ENCODE measurements around the gene TMEM106C. TPM values are rescaled to one million over a fixed set of nuclear protein-coding genes. Genes with fewer than 3 reads are reported as not detected.

Gene TMEM106C
- total RNA-seq, 1 donor from 2014 or later, result 30.0 TPM

DNA sequence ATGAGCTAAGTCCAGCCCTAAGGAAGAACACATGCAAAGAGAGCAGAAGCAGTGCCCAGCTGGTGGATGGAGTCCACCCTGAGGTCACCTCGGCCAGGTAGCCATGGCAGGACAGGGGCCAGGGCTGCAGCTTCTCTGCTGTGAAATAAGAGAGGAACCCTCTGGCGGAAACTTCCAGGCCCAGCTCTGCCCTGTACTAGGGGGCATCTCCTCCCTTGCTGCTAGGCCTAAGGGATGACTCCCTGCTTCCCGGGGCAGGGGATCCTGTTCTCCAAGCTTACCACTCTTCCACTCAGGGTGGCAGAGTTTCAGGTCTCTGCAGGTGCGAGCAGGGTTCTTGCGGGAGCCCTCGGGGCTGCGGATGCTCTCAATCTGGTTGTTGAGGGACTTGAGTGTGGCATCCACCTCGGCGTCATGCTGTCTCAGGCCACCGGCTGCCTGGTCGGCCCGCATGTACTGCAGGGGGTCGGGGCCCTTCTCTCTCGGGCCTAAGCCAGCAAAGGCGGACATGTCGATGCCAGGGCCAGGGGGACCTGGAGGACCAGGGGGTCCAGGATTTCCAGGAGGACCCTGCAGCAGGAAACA is 11.7 kb downstream of the TMEM106C start:
- no peak for TF ChIP-seq EZH2 (IDR thresholded peaks at IDR 0.05; ENCODE audit: insufficient read depth, low read length)
- TF ChIP-seq, protein P1, sequence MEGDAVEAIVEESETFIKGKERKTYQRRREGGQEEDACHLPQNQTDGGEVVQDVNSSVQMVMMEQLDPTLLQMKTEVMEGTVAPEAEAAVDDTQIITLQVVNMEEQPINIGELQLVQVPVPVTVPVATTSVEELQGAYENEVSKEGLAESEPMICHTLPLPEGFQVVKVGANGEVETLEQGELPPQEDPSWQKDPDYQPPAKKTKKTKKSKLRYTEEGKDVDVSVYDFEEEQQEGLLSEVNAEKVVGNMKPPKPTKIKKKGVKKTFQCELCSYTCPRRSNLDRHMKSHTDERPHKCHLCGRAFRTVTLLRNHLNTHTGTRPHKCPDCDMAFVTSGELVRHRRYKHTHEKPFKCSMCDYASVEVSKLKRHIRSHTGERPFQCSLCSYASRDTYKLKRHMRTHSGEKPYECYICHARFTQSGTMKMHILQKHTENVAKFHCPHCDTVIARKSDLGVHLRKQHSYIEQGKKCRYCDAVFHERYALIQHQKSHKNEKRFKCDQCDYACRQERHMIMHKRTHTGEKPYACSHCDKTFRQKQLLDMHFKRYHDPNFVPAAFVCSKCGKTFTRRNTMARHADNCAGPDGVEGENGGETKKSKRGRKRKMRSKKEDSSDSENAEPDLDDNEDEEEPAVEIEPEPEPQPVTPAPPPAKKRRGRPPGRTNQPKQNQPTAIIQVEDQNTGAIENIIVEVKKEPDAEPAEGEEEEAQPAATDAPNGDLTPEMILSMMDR (IDR thresholded peaks at IDR 0.05; ENCODE audit: insufficient read depth, low read depth, low read length), result no peak
- Histone ChIP-seq H3K27me3 (ENCODE audit: insufficient read depth, low read length) (no peaks in the 10 kb centered on the region), H3K9ac (ENCODE audit: low read length) (no peak overlapping the region), H2AFZ (ENCODE audit: low read depth, low read length) (no peak overlapping the region), H3K27ac (ENCODE audit: low read depth, low read length) (no peak overlapping the region), H3K36me3 (ENCODE audit: insufficient read depth, low read length) (no peaks in the 10 kb centered on the region), H4K20me1 (ENCODE audit: insufficient read depth, low read length) (no peaks in the 10 kb centered on the region), H3K4me1 (ENCODE audit: insufficient read depth, low read length) (no peaks in the 10 kb centered on the region), H3K79me2 (ENCODE audit: insufficient read depth, low read length) (no peaks in the 10 kb centered on the region), H3K4me2 (ENCODE audit: low read length) (no peak overlapping the region), H3K4me3 (ENCODE audit: insufficient read depth, low read depth, low read length) (no peak overlapping the region), H3K9me3 (ENCODE audit: insufficient read depth, low read depth, low read length) (no peaks in the 10 kb centered on the region)
- Mint-ChIP-seq H3K36me3 (ENCODE audit: low read depth, unreplicated experiment) (peaks cover 7% of the 10 kb centered on the region), H3K27me3 (ENCODE audit: low read depth, unreplicated experiment) (peaks cover 17% of the 10 kb centered on the region), H3K4me1 (ENCODE audit: low read depth, unreplicated experiment) (peaks cover under 1% of the 10 kb centered on the region), H3K9me3 (ENCODE audit: unreplicated experiment) (peaks cover 2% of the 10 kb centered on the region), H3K27ac (ENCODE audit: unreplicated experiment) (no peak overlapping the region), H3K4me3 (ENCODE audit: unreplicated experiment) (no peak overlapping the region)
- no peak for FAIRE-seq
- DNase-seq (ENCODE audit: low read depth), result no peak

DNA sequence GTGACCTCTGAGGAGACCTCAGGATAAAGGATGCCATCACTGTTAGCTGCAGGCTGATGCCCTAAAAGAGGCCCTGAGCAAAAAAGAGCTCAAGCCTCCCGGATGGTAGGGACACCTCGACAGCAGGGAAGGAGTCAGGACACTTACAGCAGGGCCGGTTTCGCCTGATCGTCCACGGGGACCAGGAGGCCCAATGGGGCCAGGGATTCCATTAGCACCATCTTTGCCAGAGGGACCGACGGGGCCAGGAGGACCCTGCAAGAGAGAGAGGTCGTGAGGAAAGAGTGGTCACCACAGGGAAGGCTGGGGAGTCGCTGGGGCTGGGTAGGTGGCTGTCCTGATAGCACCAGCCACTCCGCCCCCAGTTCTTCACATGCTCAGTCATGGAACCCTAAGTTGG is 12.4 kb downstream of the TMEM106C start:
- peaks cover 5% of the 10 kb centered on the region for H3K9me3 Mint-ChIP-seq (ENCODE audit: unreplicated experiment)
- H3K4me1 Mint-ChIP-seq (ENCODE audit: low read depth, unreplicated experiment), result peaks cover 3% of the 10 kb centered on the region
- H3K79me2 ChIP-seq (ENCODE audit: insufficient read depth, low read length), result no peaks in the 10 kb centered on the region
- H4K20me1 ChIP-seq (ENCODE audit: insufficient read depth, low read length), result no peaks in the 10 kb centered on the region
- TF ChIP-seq, protein P1 (IDR thresholded peaks at IDR 0.05; ENCODE audit: insufficient read depth, low read depth, low read length), result no peak
- TF ChIP-seq EZH2 (IDR thresholded peaks at IDR 0.05; ENCODE audit: insufficient read depth, low read length), result no peak
- no peak overlapping the region for H3K4me3 Mint-ChIP-seq (ENCODE audit: unreplicated experiment)
- no peak overlapping the region for H3K9ac ChIP-seq (ENCODE audit: low read length)
- H3K36me3 ChIP-seq (ENCODE audit: insufficient read depth, low read length), result no peaks in the 10 kb centered on the region
- FAIRE-seq, result no peak
- H3K27ac ChIP-seq (ENCODE audit: low read depth, low read length), result no peak overlapping the region
- no peak overlapping the region for H3K4me2 ChIP-seq (ENCODE audit: low read length)
- no peaks in the 10 kb centered on the region for H3K4me1 ChIP-seq (ENCODE audit: insufficient read depth, low read length)
- no peaks in the 10 kb centered on the region for H3K27me3 ChIP-seq (ENCODE audit: insufficient read depth, low read length)
- H2AFZ ChIP-seq (ENCODE audit: low read depth, low read length), result no peak overlapping the region
- H3K36me3 Mint-ChIP-seq (ENCODE audit: low read depth, unreplicated experiment), result peaks cover 7% of the 10 kb centered on the region
- H3K27ac Mint-ChIP-seq (ENCODE audit: unreplicated experiment), result no peak overlapping the region
- no peak overlapping the region for H3K4me3 ChIP-seq (ENCODE audit: insufficient read depth, low read depth, low read length)
- H3K9me3 ChIP-seq (ENCODE audit: insufficient read depth, low read depth, low read length), result no peaks in the 10 kb centered on the region
- H3K27me3 Mint-ChIP-seq (ENCODE audit: low read depth, unreplicated experiment), result peaks cover 22% of the 10 kb centered on the region
- DNase-seq (ENCODE audit: low read depth), result no peak

DNA sequence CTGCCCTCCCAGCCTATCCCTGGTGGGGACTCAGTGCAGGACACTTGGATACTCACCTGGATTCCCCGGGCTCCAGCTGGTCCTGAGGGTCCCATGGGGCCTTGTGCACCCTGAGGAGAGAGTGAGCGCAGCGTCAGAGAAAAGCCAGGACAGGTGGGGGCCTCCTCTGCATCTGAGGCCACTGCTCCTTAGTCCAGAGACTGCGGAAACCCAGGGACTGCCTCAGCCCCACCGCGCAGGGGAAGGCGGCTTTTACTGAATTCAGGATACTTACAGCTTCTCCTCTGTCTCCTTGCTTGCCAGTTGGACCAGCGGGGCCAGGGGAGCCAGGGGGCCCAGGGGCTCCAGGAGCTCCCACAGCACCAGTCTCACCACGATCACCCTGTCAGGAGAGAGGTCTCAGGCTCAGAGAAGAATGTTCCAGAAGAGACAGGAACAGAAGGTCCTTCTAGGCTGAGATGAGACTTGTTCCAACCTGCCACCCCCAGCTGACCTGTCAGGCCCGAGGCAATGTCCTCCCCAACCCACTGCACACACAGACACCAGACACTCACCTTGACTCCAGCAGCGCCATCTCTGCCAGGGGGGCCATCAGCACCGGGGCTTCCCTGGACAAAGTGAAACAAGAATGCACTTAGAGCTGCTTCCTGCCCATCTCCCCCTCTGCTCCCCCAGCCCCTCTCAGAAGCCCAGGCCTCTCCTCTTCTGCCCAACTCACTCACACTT is 13.8 kb downstream of the TMEM106C start:
- H3K27ac Mint-ChIP-seq (ENCODE audit: unreplicated experiment), result no peak overlapping the region
- H2AFZ ChIP-seq (ENCODE audit: low read depth, low read length), result no peak overlapping the region
- no peak overlapping the region for H3K4me3 Mint-ChIP-seq (ENCODE audit: unreplicated experiment)
- FAIRE-seq (no peak), DNase-seq (ENCODE audit: low read depth) (no peak)
- no peaks in the 10 kb centered on the region for H3K27me3 ChIP-seq (ENCODE audit: insufficient read depth, low read length)
- H3K27ac ChIP-seq (ENCODE audit: low read depth, low read length), result no peak overlapping the region
- no peak overlapping the region for H3K4me2 ChIP-seq (ENCODE audit: low read length)
- peaks cover 7% of the 10 kb centered on the region for H3K36me3 Mint-ChIP-seq (ENCODE audit: low read depth, unreplicated experiment)
- no peaks in the 10 kb centered on the region for H3K9me3 ChIP-seq (ENCODE audit: insufficient read depth, low read depth, low read length)
- peaks cover 5% of the 10 kb centered on the region for H3K9me3 Mint-ChIP-seq (ENCODE audit: unreplicated experiment)
- no peak overlapping the region for H3K9ac ChIP-seq (ENCODE audit: low read length)
- H3K4me1 Mint-ChIP-seq (ENCODE audit: low read depth, unreplicated experiment), result peaks cover 3% of the 10 kb centered on the region
- no peaks in the 10 kb centered on the region for H4K20me1 ChIP-seq (ENCODE audit: insufficient read depth, low read length)
- H3K79me2 ChIP-seq (ENCODE audit: insufficient read depth, low read length), result no peaks in the 10 kb centered on the region
- H3K4me3 ChIP-seq (ENCODE audit: insufficient read depth, low read depth, low read length), result no peak overlapping the region
- no peaks in the 10 kb centered on the region for H3K36me3 ChIP-seq (ENCODE audit: insufficient read depth, low read length)
- H3K4me1 ChIP-seq (ENCODE audit: insufficient read depth, low read length), result no peaks in the 10 kb centered on the region
- H3K27me3 Mint-ChIP-seq (ENCODE audit: low read depth, unreplicated experiment), result peaks cover 21% of the 10 kb centered on the region
- TF ChIP-seq EZH2 (IDR thresholded peaks at IDR 0.05; ENCODE audit: insufficient read depth, low read length), result no peak
- TF ChIP-seq, protein P1 (IDR thresholded peaks at IDR 0.05; ENCODE audit: insufficient read depth, low read depth, low read length), result no peak
